ENCODE measurements around the gene DUSP1.
"Not testable (repeated sequence)": the region's sequence is repeated elsewhere in the genome, so short reads cannot be mapped to it uniquely, and the experiment has no call there.

The DUSP1 gene, protein sequence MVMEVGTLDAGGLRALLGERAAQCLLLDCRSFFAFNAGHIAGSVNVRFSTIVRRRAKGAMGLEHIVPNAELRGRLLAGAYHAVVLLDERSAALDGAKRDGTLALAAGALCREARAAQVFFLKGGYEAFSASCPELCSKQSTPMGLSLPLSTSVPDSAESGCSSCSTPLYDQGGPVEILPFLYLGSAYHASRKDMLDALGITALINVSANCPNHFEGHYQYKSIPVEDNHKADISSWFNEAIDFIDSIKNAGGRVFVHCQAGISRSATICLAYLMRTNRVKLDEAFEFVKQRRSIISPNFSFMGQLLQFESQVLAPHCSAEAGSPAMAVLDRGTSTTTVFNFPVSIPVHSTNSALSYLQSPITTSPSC

DNA sequence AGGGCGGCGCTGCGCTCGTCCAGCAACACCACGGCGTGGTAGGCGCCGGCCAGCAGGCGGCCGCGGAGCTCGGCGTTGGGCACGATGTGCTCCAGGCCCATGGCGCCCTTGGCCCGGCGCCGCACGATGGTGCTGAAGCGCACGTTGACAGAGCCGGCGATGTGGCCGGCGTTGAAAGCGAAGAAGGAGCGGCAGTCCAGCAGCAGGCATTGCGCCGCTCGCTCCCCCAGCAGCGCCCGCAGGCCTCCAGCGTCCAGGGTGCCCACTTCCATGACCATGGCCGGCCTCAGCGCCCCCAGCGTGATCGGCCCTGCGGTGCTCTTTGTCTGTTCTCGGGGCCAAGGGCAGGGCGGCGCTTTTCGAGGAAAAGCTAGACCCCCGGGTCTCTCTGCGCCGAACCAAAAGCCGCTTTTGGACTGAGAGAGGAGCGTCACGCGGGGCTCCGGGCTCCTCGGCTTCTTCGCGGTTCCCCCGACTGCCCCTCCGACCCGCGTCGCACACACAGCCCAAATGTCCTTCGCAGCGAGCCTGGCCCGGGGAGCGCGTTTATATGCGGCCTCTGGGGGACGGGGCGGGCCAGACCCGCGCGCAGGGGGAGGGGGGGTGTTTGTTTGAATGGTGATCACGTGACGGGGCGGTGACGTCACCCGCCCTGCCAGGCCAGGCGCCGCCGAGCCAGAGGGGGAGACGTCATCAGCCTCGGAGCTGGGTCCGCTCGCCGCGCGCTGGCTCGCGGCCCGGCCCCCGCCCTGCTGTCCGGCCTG is at the start of gene DUSP1:
Gene DUSP1, minus strand, starts transcription at position 521 of the 764 bp plus-strand sequence. Its CDS starts 243 bp downstream, at position 278.
- peak; percentile 100 for DNase-seq (ENCODE audit: low spot score)

DNA sequence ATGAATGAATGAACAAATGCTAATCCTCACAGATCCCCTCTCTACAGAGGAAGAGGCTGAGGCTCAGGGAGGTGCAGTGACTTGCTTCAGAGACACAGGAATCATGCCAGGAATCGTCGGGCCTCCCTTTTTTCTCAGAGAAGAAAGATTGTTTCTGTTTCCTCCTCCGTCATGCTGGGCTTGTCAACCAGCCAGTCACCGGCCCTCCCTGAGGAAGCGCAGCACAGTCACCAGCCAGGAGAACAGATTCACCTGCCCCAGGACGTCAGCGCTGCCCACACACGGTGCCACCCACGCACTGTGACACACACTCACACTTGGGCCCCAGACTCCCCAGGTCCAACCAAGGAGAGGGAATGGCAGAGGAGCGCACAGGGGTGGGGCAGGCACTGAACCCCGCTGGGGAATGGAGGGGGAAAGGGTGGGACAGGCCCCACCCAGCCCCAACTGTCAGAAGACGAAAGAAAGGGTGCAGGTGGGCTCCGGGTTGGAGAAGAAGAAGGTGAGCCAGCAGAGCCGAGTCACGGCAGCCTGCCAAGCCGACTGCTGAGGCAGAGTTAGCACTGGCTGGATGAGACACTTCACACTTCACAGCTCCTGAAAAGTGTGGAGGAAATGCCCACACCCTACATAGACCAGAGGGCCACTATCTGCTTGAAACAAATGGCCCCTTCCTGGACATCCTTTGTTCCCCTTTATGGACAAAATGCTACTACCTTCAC is 49.2 kb upstream of the DUSP1 start:
- no peak for DNase-seq (ENCODE audit: low spot score)

DNA sequence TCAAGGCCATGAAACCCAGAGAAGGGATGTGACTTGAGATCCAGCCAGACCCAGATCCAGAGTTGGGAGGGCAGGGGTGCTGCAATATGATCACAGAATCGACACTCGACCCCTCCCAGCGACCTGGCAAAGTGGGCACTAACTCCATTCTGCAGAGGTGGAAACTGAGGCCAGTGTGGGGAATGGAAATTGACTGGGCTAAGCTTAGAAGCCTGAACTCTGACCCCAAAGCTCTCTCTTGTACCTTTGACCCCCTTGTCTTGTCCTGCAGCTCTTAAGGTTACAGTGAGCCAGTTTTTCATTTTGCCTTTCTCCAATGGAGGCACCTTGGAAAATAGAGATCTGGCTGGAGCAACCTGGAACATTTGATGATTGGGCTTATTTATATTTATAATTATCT is 48.6 kb upstream of the DUSP1 start:
- no peak for DNase-seq (ENCODE audit: low spot score)

DNA sequence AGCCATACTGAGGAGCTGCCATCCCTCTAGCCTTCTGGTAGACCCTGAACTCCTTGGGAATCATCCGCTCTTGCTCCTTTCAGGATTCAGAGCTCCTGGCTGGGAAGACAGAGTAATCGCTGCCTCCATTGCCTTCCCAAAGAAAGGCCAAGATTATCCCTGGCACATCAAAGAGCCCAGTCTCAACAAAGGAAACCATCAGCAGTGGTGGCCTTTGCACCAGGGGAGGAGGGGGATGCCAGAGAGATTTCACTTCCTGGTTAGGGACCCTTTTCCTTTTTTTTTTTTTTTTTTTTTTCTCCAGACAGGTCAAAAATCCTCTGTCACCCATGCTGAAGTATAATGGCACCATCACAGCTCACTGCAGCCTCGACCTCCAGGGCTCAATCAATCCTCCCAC is 47.1 kb upstream of the DUSP1 start:
- DNase-seq (ENCODE audit: low spot score), result no peak

DNA sequence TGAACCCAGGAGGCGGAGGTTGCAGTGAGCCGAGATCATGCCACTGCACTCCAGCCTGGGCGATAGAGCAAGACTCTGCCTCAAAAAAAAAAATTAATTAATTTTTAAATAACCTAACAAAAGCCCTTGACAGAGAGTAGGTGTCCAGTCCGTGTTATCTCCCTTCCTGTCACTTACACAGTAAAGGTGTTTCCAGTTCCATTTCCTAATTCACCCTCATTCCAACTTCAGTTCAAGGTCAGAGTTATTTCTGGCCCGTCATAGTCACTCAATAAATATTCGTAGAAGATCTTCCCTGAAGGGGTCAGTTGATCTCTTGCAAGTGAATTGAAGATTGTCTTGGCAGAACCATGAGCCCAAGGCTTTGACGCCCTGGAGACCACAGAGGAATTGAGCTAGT is 46.7 kb upstream of the DUSP1 start:
- no peak for DNase-seq (ENCODE audit: low spot score)

DNA sequence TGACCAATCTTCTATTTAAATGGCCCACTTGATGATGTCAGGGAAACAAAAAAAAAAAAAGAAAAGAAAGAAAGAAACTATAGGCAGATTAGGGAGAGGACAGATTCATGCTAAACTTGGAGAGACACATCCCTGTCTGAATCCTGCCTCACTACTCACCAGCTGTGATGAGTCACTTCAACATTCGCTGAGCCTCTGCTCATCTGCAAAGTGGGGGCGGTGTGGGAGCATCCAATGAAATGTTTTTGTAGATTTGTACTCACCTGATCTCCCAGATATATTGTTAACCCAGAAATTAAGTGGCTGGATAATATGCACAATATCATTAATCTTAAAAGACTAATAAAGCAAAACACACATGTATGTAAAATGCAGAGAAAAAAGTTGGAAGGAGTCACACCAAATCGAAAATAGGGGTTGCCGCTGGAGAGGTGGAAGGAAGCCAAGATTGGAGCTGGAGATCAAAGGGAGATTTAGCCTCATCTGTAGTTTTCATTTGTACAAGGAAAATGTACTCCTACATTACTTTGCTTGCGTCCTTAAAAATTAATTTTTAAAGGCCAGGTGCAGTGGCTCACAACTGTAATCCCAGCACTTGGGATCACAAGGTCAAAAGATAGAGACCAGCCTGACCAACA is 46.0 kb upstream of the DUSP1 start:
- DNase-seq (ENCODE audit: low spot score), result no peak

DNA sequence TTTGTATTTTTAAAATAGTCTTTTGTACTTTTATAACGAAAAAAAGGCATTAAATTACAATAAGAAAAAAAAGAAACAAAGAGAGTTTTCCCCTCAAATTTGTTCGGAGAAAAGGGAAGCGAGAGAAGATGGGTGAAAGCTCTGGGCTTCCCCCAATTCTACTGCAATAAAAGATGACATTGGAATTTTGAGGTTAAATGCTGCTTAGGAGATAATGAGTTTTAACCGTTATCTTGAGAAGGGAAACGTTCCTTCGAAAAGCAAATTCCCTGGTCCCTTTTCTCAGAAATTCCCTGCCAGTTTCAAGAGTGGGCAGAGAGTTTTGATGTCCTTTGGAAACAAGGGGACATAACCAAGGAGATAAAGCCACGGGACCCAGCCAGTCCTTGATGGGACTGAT is 44.6 kb upstream of the DUSP1 start:
- DNase-seq (ENCODE audit: low spot score), result no peak

DNA sequence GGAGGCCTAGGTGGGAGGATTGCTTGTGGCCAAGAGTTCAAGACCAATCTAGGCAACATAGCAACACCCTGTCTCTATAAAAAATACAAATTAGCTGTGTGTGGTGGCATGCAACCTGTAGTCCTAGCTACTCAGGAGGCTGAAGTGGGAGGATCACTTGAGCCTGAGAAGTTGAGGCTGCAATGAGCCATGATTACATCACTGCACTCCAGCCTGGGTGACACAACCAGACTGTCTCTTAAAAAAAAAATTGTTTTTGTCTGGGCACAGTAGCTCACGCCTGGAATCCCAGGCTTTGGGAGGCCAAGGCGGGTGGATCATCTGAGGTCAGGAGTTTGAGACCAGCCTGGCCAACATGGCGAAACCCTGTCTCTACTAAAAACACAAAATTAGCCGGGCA is 40.0 kb upstream of the DUSP1 start:
- DNase-seq (ENCODE audit: low spot score), result not testable (repeated sequence)

DNA sequence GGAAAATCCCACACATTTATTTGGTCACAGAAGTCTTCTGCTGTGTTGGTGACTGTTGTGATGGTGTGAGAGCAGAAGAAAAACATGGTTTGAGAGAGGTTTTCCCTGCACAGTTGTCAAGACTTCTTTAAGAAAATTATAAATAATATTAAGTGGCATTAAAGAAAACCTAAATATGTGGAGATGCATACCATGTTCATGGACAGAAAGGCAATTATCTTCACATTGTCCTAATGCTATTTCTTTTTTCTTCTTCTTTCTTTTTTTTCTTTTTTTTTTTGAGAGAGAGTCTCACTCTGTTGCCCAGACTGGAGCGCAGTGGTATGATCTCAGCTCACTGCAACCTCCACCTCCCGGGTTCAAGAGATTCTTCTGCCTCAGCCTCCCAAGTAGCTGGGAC is 38.8 kb upstream of the DUSP1 start:
- DNase-seq (ENCODE audit: low spot score), result no peak

DNA sequence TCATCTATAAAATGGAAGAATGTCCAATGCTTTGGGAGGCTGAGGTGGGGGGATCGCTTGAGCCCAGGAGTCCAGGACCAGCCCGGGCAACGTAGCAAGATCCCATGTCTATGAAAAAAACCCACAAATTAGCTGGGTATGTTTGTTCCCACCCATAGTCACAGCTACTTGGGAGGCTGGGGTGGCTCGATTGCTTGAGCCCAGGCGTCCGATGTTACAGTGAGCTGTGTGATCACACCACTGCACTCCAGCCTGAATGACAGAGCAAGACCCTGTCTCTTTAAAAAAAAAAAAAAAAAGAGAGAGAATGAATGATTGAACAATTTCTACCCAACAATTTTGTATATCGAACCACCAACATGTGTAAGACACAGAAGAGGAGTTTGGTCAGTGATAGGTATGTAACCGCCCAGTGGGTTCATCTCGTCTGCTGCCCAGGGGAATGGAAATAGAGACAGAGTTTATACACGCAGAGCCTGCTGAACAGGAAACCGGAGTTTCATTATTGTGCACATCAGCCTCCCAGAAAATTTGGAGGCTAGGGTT is 36.8 kb upstream of the DUSP1 start:
- DNase-seq (ENCODE audit: low spot score), result no peak

DNA sequence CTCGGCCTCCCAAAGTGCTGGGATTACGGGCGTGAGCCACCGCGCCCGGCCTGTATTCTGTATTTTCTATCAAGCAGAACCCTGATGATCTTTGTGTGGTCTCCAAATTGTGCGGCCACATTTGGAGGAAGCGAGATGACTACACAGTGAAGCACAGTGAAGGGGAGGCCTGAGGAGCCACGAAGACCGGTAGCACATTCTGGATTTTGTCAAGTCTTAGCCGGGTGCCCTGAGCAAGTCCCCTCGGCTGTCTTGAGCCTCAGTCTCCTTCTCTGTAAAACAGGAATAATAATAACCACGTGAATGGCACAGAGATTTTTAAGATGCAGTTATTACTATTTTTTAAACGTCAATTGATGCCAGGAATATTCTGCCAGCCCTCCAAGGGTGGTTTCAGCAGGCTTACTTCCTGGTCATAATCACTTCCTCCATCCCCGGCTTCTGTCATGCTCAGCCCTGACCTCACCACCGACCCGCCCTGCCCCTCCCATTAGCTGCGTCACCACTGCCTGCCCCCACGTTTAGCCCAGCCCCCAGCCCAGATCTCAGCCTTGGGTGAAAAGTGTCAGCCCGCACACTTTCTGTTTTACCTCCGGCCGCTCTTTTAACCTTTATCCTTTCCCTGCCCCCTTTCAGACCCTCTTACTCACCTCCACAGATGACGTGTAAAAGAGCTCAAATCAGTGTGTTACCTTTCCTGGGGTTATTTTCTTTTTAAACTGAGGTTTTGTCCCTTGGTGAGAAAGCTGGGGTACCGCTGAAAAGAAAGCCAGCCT is 36.1 kb upstream of the DUSP1 start:
- DNase-seq (ENCODE audit: low spot score), result peak; percentile 76

DNA sequence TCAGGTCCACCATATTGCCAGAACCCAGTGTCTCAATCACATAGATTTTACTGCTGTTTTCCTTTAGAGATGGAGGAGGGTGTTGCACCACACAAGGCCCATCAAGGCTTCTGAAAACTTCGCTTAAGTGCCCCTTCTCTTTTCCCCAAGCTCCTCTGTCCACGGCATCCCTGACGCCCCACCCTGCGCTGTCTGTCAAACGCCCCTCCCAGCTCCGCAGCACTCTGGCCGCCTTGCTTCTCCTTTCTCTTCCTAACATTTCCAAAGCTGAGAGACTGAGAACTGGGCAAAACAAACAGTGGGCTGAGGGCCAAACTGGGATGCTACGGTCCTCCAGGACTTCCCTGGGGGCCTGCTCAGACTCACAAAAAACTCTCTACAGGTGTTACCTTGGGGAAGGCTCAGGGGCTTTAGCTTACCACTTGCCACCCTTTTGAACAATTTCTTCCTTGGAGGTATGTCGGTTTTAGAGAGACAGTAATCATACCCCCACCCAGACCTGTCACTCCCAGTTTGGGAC is 34.8 kb upstream of the DUSP1 start:
- peak; percentile 41 for DNase-seq (ENCODE audit: low spot score)

DNA sequence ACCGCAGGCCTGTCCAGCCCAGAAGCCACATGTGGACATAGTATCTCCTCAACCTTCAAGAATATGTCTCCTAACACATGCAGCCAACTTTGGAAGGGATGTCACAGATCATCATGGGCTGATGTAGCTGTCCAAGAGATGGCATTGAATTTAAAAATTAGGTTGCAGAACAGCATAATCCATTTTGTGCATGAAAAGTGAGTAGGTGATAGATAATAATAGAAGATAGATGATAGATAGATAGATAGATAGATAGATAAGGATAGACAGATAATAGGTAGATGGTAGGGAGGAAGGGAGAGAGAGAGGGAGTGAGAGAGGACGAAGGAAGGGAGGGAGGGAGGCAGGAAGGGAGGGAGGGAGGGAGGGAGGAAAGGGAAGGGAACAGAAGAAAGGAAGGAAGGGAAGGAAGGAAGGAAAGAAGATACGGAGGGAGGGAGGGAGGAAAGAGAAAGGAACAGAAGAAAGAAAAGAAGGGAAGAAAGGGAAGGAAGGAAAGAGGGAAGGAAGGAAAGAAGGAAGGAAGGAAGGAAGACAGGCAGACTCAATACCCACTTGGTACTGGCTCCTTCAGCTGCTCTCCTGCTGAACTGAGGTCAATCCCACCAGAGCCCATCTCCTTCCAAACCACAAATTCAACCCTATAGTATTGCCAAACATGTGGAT is 34.2 kb upstream of the DUSP1 start:
- no peak for DNase-seq (ENCODE audit: low spot score)

DNA sequence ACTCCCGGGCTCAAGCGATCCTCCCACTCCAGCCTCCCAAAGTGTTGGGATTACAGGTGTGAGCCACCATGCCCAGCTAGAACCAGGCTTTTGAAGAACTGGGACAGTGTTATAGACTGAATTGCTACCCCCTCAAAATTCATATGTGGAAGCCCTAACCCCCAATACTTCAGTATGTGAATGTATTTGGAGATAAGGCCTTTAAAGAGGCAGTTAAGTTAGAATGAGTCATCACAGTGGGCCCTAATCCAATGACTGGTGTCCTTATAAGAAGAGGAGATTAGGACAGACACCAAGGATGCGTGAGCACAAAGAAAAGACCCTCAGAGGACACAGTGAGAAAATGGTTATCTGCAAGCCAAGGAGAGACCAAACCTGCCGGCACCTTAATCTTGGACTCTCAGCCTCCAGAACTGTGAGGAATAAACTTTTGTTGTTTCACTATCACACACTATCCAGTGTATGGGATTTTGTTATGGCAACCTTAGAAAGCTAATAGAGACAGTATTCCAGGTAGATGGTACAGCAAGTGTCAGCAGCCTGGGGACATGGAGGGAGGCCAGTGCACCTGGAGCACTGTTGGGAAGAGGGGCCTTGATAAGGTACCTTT is 31.7 kb upstream of the DUSP1 start:
- DNase-seq (ENCODE audit: low spot score), result no peak

DNA sequence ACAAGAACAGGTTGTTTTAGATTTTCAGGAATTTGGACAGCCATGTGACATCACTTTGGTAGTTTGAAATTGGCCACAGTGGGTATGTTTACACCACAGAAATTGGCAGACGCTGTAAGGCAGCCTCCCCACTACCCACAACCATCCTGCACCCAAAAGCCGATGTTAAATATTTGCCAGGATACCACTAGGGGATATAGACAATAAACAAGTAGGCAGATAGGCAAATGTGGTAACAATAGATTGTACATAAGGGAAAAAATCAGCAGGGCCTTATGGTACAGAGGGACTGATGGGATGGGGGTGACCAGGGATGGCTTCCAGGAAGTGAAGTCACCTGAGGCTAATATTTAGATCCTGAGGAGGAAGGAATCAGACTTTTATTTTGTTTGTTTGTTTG is 31.1 kb upstream of the DUSP1 start:
- DNase-seq (ENCODE audit: low spot score), result no peak

DNA sequence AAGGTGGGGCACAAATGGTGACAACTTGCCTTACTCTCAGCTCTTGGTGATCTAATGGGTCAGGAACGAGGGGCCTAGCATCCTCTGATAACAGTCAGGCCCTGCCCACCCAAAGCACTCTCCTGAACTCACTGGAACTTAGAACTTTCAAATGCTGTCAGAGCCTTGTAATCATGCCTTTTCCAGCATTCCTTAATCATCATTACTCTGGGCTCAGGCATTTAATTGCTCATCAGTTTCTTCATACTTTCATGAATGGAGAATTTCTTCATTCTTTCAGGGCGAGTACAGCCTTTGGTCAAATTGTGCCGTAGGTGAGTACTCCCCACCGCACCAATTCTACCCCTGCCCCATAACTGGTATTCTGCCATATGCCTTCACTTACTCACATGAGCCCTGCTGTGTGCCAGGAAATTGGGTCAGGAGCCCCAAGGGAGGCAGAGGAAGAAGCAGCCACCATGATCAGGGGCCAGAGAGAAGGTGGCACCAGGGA is 30.2 kb upstream of the DUSP1 start:
- no peak for DNase-seq (ENCODE audit: low spot score)

DNA sequence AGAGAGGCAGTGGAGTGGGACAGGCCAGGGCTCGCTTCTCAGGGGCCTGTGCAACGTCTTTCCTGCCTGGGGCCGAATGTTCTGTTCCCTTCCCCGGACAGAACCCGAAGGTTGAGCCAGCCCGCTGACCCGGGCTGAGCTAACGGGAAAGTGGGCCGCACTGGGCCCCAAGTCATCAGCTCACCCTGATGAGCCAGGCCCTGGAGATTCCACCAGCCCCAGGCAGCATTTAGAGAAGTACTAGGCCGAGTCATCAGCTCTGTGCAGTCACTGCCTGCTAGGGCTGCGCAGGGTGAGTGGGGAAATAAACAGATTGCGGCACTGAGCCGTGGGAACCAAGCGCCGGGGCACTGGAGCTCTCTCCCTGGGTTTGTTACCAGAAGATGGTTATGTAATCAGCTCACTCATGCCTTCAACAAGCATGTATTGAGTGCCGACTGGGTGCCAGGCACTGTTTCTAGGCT is 29.1 kb upstream of the DUSP1 start:
- DNase-seq (ENCODE audit: low spot score), result peak; percentile 59

DNA sequence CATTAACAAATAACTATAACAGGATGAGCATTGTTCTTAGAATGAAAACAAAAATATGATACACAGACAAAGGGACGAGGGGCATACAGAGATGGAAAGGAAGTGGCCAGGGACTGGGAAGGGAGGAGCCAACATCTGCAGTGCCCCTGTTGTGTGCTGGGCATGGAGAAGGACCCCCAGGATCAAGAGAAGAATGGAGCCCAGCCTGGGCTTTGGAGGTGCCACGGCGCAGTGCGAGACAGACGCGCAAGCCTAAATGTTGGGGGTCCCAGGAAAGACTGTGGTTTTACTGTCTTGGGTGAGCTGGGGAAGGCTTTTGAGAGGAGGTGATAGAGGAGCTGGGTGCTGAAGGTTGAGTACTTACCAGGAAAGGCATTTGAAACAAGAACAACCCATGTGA is 28.4 kb upstream of the DUSP1 start:
- peak; percentile 44 for DNase-seq (ENCODE audit: low spot score)

DNA sequence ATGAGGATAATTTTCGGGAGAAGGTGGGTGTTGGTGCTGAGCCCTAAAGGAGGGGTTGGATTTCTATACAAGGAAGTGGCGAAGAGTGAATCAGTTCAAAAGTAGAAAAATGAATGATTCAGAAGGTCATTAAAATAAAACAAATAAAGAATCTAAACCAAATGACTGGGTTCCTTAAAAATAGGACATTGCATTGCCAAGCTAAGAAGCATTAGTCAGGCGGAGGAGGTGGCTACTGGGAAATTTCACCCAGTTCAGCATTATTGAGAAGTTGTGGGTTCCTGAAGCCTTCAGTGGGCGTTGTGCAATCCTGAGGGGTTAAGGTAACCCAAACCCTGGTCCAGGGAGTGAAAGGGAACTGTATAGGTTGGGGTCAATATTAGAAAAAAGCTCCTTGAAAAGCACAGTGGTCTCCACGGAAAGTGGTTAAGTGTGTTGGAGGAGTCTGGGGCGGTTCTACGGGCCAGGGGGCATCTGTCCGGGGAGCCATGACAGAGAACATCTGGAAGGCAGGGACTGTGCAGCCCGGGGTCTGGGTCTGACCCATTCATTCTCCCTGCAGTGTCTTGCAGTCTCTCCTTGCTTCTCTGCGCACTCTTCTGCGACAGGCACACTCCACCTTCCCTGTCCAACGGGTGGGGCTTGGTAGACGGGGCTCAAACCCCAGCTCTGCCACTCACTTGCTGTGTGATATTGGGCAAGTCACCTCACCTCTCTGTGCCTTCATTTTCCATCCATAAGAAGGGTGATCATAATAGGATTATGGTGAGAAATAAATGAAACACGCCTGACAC is 27.6 kb upstream of the DUSP1 start:
- DNase-seq (ENCODE audit: low spot score), result peak; percentile 31
